IMR-90 (cell line): Measurements from ENCODE around the gene IL17D. TPM values are rescaled to one million over a fixed set of nuclear protein-coding genes. Genes with fewer than 3 reads are reported as not detected.
A peak's percentile ranks its signal among the peaks of the same experiment; 100 is the strongest.

ENCODE experiments used
- ATAC-seq: fragments of 200-7000 bp; cut with Tn5 transposase; 2 replicates; pipeline ENCODE4 v1.9.1; 2020; ENCODE audit warnings: low read depth, mild to moderate bottlenecking, moderate library complexity
- BruUV-seq: library from RNA; stranded (reverse); fragments of 400-500 nt; replicated peaks from 2 replicates; lab custom pipeline; 2021; lab: Mats Ljungman, UMichigan
- CTCF ChIA-PET: fragments of 300-600 bp; formaldehyde crosslinking; extraction: SDS; loops from one replicate; lab custom pipeline; 2021; ENCODE audit warnings: antibody characterized with exemption; lab: Yijun Ruan, JAX
- POLR2A ChIA-PET: fragments of 300-600 bp; sonication (Branson Sonifier 250); formaldehyde crosslinking; loops from one replicate; lab custom pipeline; 2022; ENCODE audit warnings: antibody characterized with exemption; ENCODE audit not compliant: unreplicated experiment; lab: Charles Lee
- DNase-seq: peaks from one replicate; pipeline ENCODE4 v3.0.0; 2013
- H2AFZ ChIP-seq: replicated peaks from 2 replicates; pipeline ENCODE3; 2013; ENCODE audit warnings: low read length, mild to moderate bottlenecking; ENCODE audit not compliant: poor library complexity
- H2AK5ac ChIP-seq: 2 replicates; pipeline ENCODE4 v1.6.1; 2013; ENCODE audit warnings: low read depth, low read length, inconsistent platforms
- H2AK9ac ChIP-seq: replicated peaks from 2 replicates; pipeline ENCODE3; 2013; ENCODE audit warnings: mild to moderate bottlenecking, low read depth, low read length, moderate library complexity; ENCODE audit not compliant: poor library complexity
- H2BK120ac ChIP-seq: 2 replicates; pipeline ENCODE4 v1.6.1; 2013; ENCODE audit warnings: low read depth, low read length, inconsistent platforms
- H2BK15ac ChIP-seq: 3 replicates; pipeline ENCODE4 v1.6.1; 2013; ENCODE audit warnings: low read depth, low read length, inconsistent platforms
- H2BK20ac ChIP-seq: 2 replicates; pipeline ENCODE4 v1.6.1; 2013; ENCODE audit warnings: low read depth, mild to moderate bottlenecking, inconsistent platforms, low read length, moderate library complexity
- H2BK5ac ChIP-seq: 2 replicates; pipeline ENCODE4 v1.6.1; 2013; ENCODE audit warnings: mild to moderate bottlenecking, low read depth, low read length, inconsistent platforms; ENCODE audit not compliant: poor library complexity, severe bottlenecking
- H3K14ac ChIP-seq: replicated peaks from 2 replicates; pipeline ENCODE4 v1.6.1; 2013; ENCODE audit warnings: low read depth, low read length, inconsistent platforms
- H3K18ac ChIP-seq: 2 replicates; pipeline ENCODE4 v1.6.1; 2013; ENCODE audit warnings: low read depth, low read length, control low read depth
- H3K23ac ChIP-seq: 2 replicates; pipeline ENCODE4 v1.6.1; 2013; ENCODE audit warnings: low read depth, low read length, inconsistent platforms
- H3K27ac ChIP-seq: 2 replicates; pipeline ENCODE4 v1.5.1; 2013; ENCODE audit warnings: mild to moderate bottlenecking, control low read depth, low read length; ENCODE audit not compliant: insufficient read depth
- H3K27me3 ChIP-seq: 2 replicates; pipeline ENCODE4 v1.6.1; 2013; ENCODE audit warnings: low read length; ENCODE audit not compliant: control insufficient read depth, insufficient read depth
- H3K36me3 ChIP-seq: 2 replicates; pipeline ENCODE4 v1.6.1; 2013; ENCODE audit warnings: low read length, mixed read lengths; ENCODE audit not compliant: control insufficient read depth, insufficient read depth
- H3K4ac ChIP-seq: 2 replicates; pipeline ENCODE4 v1.6.1; 2013; ENCODE audit warnings: low read depth, low read length, inconsistent platforms
- H3K4me1 ChIP-seq: 2 replicates; pipeline ENCODE4 v1.6.1; 2013; ENCODE audit warnings: low read length, mixed read lengths; ENCODE audit not compliant: control insufficient read depth, insufficient read depth
- H3K4me2 ChIP-seq: 2 replicates; pipeline ENCODE4 v1.6.1; 2013; ENCODE audit warnings: low read depth, mild to moderate bottlenecking, control low read depth, low read length, moderate library complexity
- H3K4me3 ChIP-seq: 2 replicates; pipeline ENCODE4 v1.5.1; 2013; ENCODE audit warnings: low read depth, mild to moderate bottlenecking, control low read depth, low read length, moderate library complexity; ENCODE audit not compliant: insufficient read depth
- H3K56ac ChIP-seq: 2 replicates; pipeline ENCODE4 v1.6.1; 2013; ENCODE audit warnings: low read length, inconsistent platforms; ENCODE audit not compliant: insufficient read depth; ENCODE audit errors: extremely low read depth
- H3K79me1 ChIP-seq, 2 experiments: 2 replicates each; pipeline ENCODE4 v1.6.1; 2013; ENCODE audit warnings: low read length in 2 of 2, inconsistent platforms in 1 of 2, low read depth in 1 of 2
- H3K9ac ChIP-seq: 2 replicates; pipeline ENCODE4 v1.6.1; 2013; ENCODE audit warnings: low read depth, low read length, control low read depth
- H3K9me1 ChIP-seq: 2 replicates; pipeline ENCODE4 v1.6.1; 2013; ENCODE audit warnings: low read length, inconsistent platforms; ENCODE audit not compliant: insufficient read depth
- H3K9me3 ChIP-seq: 2 replicates; pipeline ENCODE4 v1.6.1; 2013; ENCODE audit warnings: low read length; ENCODE audit not compliant: control insufficient read depth, insufficient read depth
- H4K20me1 ChIP-seq: 2 replicates; pipeline ENCODE4 v1.6.1; 2013; ENCODE audit warnings: low read length, inconsistent platforms; ENCODE audit not compliant: insufficient read depth
- H4K5ac ChIP-seq: 2 replicates; pipeline ENCODE4 v1.6.1; 2013; ENCODE audit warnings: mild to moderate bottlenecking, low read depth, low read length, control low read depth
- H4K8ac ChIP-seq, 2 experiments: 2 replicates each; pipeline ENCODE4 v1.6.1; 2013; ENCODE audit warnings: low read depth in 2 of 2, low read length in 2 of 2, control low read depth in 1 of 2, inconsistent platforms in 1 of 2
- H4K91ac ChIP-seq: 2 replicates; pipeline ENCODE4 v1.6.1; 2013; ENCODE audit warnings: low read depth, low read length, inconsistent platforms; ENCODE audit not compliant: insufficient read depth
- CEBPB ChIP-seq: IDR thresholded peaks from 2 replicates; pipeline ENCODE4 v1.6.1; 2012; ENCODE audit warnings: low read depth, low read length, improper control_type of control experiment
- CHD1 ChIP-seq: IDR thresholded peaks from 2 replicates; pipeline ENCODE4 v1.6.1; 2012; ENCODE audit warnings: low read depth, low read length, improper control_type of control experiment
- MAFK ChIP-seq: IDR thresholded peaks from 2 replicates; pipeline ENCODE4 v1.6.1; 2012; ENCODE audit warnings: low read depth, low read length, improper control_type of control experiment
- MAZ ChIP-seq: IDR thresholded peaks from 2 replicates; pipeline ENCODE4 v1.6.1; 2012; ENCODE audit warnings: low read depth, mild to moderate bottlenecking, low read length, improper control_type of control experiment, moderate library complexity, borderline replicate concordance
- NFE2L2 ChIP-seq: fragments of 150-350 bp; IDR thresholded peaks from 2 replicates; pipeline ENCODE4 v1.6.1; 2016; ENCODE audit warnings: low read depth, mild to moderate bottlenecking, low read length
- POLR2A ChIP-seq: IDR thresholded peaks from 2 replicates; pipeline ENCODE4 v1.6.1; 2012; ENCODE audit warnings: mild to moderate bottlenecking, low read depth, low read length
- RAD21 ChIP-seq: IDR thresholded peaks from 2 replicates; pipeline ENCODE4 v1.6.1; 2012; ENCODE audit warnings: low read length, improper control_type of control experiment
- RFX5 ChIP-seq: IDR thresholded peaks from 2 replicates; pipeline ENCODE4 v1.8.0; 2012; ENCODE audit warnings: low read depth, mild to moderate bottlenecking, low read length, moderate library complexity
- WGBS, 2 experiments: methylation state at CpG; one replicate each; pipeline versions ENCODE4 v1.1.5 to v1.1.7; 2013; ENCODE audit warnings: missing lambda C conversion rate in 2 of 2; ENCODE audit not compliant: insufficient read length in 1 of 2; ENCODE audit errors: extremely low coverage in 2 of 2; 5-methylcytosine and 5-hydroxymethylcytosine counted together
- dilution Hi-C: fragments of 300-500 bp; cut with HindIII; formaldehyde crosslinking; loops from one replicate; pipeline ENCODE4 v1.14.3; 2018; ENCODE audit warnings: low sequenced_read_pairs; ENCODE audit not compliant: unreplicated experiment
- in situ Hi-C: fragments of 300-500 bp; cut with MboI; formaldehyde crosslinking; loops from 3 replicates; pipeline ENCODE4 v1.14.3; 2019; ENCODE audit warnings: low sequenced_read_pairs, inconsistent platforms, mixed read lengths
- intact Hi-C: fragments of 100-400 bp; cut with micrococcal nuclease; formaldehyde crosslinking; loops from 2 replicates; pipeline ENCODE4 v1.10.0; 2022
- polyA plus RNA-seq, 3 experiments: library from polyadenylated mRNA; depleted of rRNA; stranded (reverse); fragments of >200 nt; gene quantifications; 2 replicates each; pipeline ENCODE4 v1.2.3, GENCODE V29; 2012; ENCODE audit warnings: low replicate concordance in 1 of 3
- total RNA-seq: library from RNA; depleted of rRNA; stranded (reverse); fragments of >200 nt; gene quantifications from 2 replicates; pipeline ENCODE4 v1.2.3, GENCODE V29; 2012
- TF ChIP-seq, protein P1 (sequence below): conservative IDR thresholded peaks from 2 replicates; pipeline ENCODE4 v1.5.1; 2012; ENCODE audit warnings: mild to moderate bottlenecking, low read depth, low read length, improper control_type of control experiment
- TF ChIP-seq, protein P2 (sequence below): fragments of 150-350 bp; IDR thresholded peaks from 2 replicates; pipeline ENCODE4 v1.6.1; 2016; ENCODE audit warnings: low read depth, mild to moderate bottlenecking, low read length, moderate library complexity, borderline replicate concordance

Gene IL17D
- total and polyA plus RNA-seq, 2 of the 4 experiments (the other 2 are of a cell fraction), result 0.72 to 1.4 TPM

DNA sequence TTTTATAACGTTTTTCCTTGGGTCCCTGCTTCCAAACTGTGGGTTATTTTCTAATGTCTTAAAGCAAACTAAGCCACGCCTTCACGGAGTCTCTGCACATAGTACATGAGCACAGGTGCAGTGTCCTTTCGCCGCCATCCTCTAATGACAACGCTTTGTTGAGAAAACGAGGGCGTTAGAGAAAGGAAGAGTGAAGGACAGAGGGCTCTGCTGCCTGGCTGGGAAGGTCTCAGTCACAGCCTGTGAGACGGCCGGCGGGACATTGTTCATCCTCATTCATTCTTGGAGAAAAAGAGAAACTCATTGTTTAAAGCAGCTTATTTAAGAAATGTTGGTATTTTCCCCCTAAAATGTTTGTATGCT lies 9.5 kb downstream of the IL17D start:
- H4K91ac ChIP-seq, result no peak overlapping the region
- dilution Hi-C loops (no loop called here), intact Hi-C loops (loop anchor here (2.0 to 5.0 kb wide), 2 partner anchors 212 to 764 kb away; no protein-coding TSS in a partner anchor), in situ Hi-C loops (loop anchor here (25.0 kb wide), 1 partner anchor 526 kb away; the partner anchor contains the start of gene GJB2)
- no peak overlapping the region for H3K14ac ChIP-seq
- H3K56ac ChIP-seq, result no peak overlapping the region
- CTCF ChIA-PET, result interaction anchor here (0.9 kb wide), 1 partner anchor 159 kb away, joined by 3 read pairs; no protein-coding TSS in a partner anchor
- no peak overlapping the region for H3K4me3 ChIP-seq
- H3K27me3 ChIP-seq, result peaks cover 1% of the 10 kb centered on the region; the same call in 1 of the 2 replicates
- no peak overlapping the region for H3K23ac ChIP-seq
- no peak overlapping the region for H2AK9ac ChIP-seq
- no TSS peak for BruUV-seq
- WGBS, 2 experiments, result 54% methylated on average over 5 of the region's 11 CpGs; no CpG with 5 or more reads in 1 of the 2 experiments
- POLR2A ChIA-PET, result no interaction called here
- no peak overlapping the region for H2BK5ac ChIP-seq
- H3K36me3 ChIP-seq, result no peaks in the 10 kb centered on the region
- no peak overlapping the region for H3K9ac ChIP-seq
- H3K27ac ChIP-seq, result no peak overlapping the region
- no peak overlapping the region for H2BK15ac ChIP-seq
- H3K4me2 ChIP-seq, result peak overlapping the region; percentile 48
- no peaks in the 10 kb centered on the region for H3K9me1 ChIP-seq
- H2BK120ac ChIP-seq, result no peak overlapping the region
- no peak overlapping the region for H4K8ac ChIP-seq
- no peak overlapping the region for H3K4ac ChIP-seq
- H3K4me1 ChIP-seq, result peaks cover 9% of the 10 kb centered on the region
- H2AFZ ChIP-seq, result peak overlapping the region; percentile 79
- H3K18ac ChIP-seq, result no peak overlapping the region
- H2BK20ac ChIP-seq, result no peak overlapping the region
- TF ChIP-seq MAFK, result no peak
- no peak for TF ChIP-seq POLR2A
- TF ChIP-seq, protein P1, sequence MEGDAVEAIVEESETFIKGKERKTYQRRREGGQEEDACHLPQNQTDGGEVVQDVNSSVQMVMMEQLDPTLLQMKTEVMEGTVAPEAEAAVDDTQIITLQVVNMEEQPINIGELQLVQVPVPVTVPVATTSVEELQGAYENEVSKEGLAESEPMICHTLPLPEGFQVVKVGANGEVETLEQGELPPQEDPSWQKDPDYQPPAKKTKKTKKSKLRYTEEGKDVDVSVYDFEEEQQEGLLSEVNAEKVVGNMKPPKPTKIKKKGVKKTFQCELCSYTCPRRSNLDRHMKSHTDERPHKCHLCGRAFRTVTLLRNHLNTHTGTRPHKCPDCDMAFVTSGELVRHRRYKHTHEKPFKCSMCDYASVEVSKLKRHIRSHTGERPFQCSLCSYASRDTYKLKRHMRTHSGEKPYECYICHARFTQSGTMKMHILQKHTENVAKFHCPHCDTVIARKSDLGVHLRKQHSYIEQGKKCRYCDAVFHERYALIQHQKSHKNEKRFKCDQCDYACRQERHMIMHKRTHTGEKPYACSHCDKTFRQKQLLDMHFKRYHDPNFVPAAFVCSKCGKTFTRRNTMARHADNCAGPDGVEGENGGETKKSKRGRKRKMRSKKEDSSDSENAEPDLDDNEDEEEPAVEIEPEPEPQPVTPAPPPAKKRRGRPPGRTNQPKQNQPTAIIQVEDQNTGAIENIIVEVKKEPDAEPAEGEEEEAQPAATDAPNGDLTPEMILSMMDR, result no peak
- TF ChIP-seq RAD21, result no peak
- no peak for TF ChIP-seq MAZ
- no peak for TF ChIP-seq CEBPB
- no peak for TF ChIP-seq NFE2L2
- TF ChIP-seq RFX5, result no peak
- TF ChIP-seq, protein P2, sequence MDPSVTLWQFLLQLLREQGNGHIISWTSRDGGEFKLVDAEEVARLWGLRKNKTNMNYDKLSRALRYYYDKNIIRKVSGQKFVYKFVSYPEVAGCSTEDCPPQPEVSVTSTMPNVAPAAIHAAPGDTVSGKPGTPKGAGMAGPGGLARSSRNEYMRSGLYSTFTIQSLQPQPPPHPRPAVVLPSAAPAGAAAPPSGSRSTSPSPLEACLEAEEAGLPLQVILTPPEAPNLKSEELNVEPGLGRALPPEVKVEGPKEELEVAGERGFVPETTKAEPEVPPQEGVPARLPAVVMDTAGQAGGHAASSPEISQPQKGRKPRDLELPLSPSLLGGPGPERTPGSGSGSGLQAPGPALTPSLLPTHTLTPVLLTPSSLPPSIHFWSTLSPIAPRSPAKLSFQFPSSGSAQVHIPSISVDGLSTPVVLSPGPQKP, result no peak
- TF ChIP-seq CHD1, result no peak
- no peaks in the 10 kb centered on the region for H3K79me1 ChIP-seq
- H2AK5ac ChIP-seq, result 0 out of 2 replicates have a peak overlapping the region, but pooled peaks have one; percentile 63
- H3K9me3 ChIP-seq, result no peaks in the 10 kb centered on the region
- DNase-seq (no peak), ATAC-seq (no peak)
- no peak overlapping the region for H4K5ac ChIP-seq
- no peaks in the 10 kb centered on the region for H4K20me1 ChIP-seq
